ENCODE results near the gene TBX3.
A peak's percentile ranks its signal among the peaks of the same experiment; 100 is the strongest.

Gene TBX3

DNA sequence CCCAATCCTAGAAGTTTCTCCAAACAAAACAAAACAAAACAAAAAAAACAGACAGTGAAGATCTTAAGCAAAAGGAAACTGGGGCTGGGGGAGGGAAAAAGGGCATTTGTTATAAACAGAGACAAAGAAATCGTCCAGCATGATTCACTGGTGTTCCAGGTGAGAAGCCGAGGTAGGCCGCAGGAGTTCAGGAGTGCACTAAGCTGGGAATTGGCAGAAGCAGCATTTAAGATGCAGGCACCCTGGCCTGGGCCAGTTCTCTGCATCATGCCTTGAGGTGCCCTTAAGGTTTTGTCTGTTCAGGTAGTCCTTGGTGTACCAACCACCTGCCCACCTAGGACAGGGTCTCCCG lies 11.2 kb downstream of the TBX3 start:
- peaks cover 17 to 100% (median 65%) of the 10 kb centered on the region in 5 experiments for H3K27me3 ChIP-seq (replicated peaks in 2 of 5; ENCODE audit: control insufficient read depth in 4 of 5, insufficient read depth in 5 of 5, low read length in 4 of 5)
- no peaks in the 10 kb centered on the region for H3K36me3 ChIP-seq (ENCODE audit: control insufficient read depth in 4 of 4, insufficient read depth in 4 of 4, low read length in 3 of 4)
- no peak overlapping the region for H3K4me3 ChIP-seq (ENCODE audit: control insufficient read depth in 1 of 7, extremely low read depth in 1 of 7, insufficient read depth in 4 of 7, low read depth in 2 of 7, low read length in 6 of 7)
- DNase-seq: no peak
- H3K4me1 ChIP-seq (ENCODE audit: control extremely low read depth in 1 of 4, control insufficient read depth in 4 of 4, insufficient read depth in 4 of 4, low read length in 3 of 4): peaks cover 0 to 10% (median 3%) of the 10 kb centered on the region in 4 experiments
- peaks cover 0 to 3% (median 0%) of the 10 kb centered on the region in 5 experiments for H3K9me3 ChIP-seq (ENCODE audit: control extremely low read depth in 1 of 5, control insufficient read depth in 4 of 5, insufficient read depth in 2 of 5, low read depth in 1 of 5, low read length in 4 of 5)
- ChIA-PET POLR2A (no interaction called here), CTCF (interaction anchor here (1.3 kb wide), 1 partner anchor 23 kb away, joined by 3 read pairs; no protein-coding TSS in a partner anchor)
- 59% methylated on average over 4 of the region's 4 CpGs for WGBS (ENCODE audit: insufficient coverage)
- no peak overlapping the region for H3K27ac ChIP-seq (ENCODE audit: insufficient read depth in 1 of 2, low read depth in 1 of 2, low read length in 2 of 2, poor library complexity in 1 of 2, severe bottlenecking in 2 of 2)

DNA sequence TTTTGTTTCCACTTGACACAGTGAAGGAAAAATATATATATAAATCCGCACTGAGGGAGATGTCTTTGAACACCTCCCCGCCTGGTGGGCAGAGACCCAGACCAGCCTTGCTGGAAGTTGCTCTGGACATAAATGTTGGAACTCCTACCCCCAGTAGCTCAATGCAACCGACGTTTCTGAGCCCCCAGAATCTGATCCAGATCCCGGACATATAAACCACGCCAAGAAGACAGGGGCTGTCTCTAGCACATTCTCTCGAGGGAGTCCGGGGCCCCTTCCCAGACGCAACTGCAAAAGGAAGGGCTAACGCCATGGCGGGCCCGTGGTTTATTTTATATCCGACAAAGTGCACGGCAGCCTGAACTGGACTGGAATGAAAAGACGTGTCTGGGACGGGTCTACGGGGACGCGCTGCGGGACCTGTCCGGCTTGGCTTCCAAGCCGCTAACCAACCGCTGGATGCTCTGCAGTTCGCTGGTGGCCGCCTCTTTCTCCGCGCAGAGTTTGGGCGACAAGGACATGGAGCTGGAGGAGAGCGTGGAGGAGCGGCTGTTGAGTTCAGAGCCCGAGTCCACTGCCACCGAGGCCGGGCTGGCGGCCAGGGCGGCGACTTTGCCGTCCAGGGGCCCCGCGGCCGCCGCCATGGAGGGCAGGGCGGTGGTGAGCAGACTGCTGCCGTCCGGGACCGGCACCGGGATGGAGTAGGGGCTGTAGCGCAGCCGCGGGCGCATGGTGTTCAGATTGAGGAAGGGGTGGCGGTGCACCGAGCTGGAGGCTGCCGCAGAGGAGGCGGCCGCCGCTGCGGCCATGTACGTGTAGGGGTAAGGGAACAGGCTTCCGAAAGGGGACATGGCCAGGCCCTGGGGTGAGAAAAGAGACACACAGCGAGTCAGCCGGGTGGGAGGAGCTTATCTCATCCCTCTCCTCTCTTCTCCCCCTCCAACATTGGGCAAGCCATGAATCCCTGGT lies 12.2 kb downstream of the TBX3 start:
- Histone ChIP-seq H3K36me3 (ENCODE audit: control insufficient read depth in 4 of 4, insufficient read depth in 4 of 4, low read length in 3 of 4) (no peaks in the 10 kb centered on the region), H3K9me3 (ENCODE audit: control extremely low read depth in 1 of 5, control insufficient read depth in 4 of 5, insufficient read depth in 2 of 5, low read depth in 1 of 5, low read length in 4 of 5) (peaks cover 0 to 3% (median 0%) of the 10 kb centered on the region in 5 experiments), H3K27ac (ENCODE audit: insufficient read depth in 1 of 2, low read depth in 1 of 2, low read length in 2 of 2, poor library complexity in 1 of 2, severe bottlenecking in 2 of 2) (no peak overlapping the region), H3K4me1 (ENCODE audit: control extremely low read depth in 1 of 4, control insufficient read depth in 4 of 4, insufficient read depth in 4 of 4, low read length in 3 of 4) (peaks cover 0 to 12% (median 3%) of the 10 kb centered on the region in 4 experiments), H3K4me3 (ENCODE audit: control insufficient read depth in 1 of 7, extremely low read depth in 1 of 7, insufficient read depth in 4 of 7, low read depth in 2 of 7, low read length in 6 of 7) (no peak overlapping the region), H3K27me3 (replicated peaks in 2 of 5; ENCODE audit: control insufficient read depth in 4 of 5, insufficient read depth in 5 of 5, low read length in 4 of 5) (peaks cover 17 to 100% (median 69%) of the 10 kb centered on the region in 5 experiments)
- ChIA-PET POLR2A (no interaction called here), CTCF (interaction anchor here (0.6 to 1.3 kb wide), 3 partner anchors 10 to 24 kb away, joined by 3 to 6 read pairs (median 3); partner anchors contain the start of gene TBX3)
- WGBS (ENCODE audit: insufficient coverage): 4% methylated on average over 55 of the region's 61 CpGs
- DNase-seq: peak in 1 of 3 donors; percentile 48

- H3K9me3 ChIP-seq (ENCODE audit: control extremely low read depth in 1 of 5, control insufficient read depth in 4 of 5, insufficient read depth in 2 of 5, low read depth in 1 of 5, low read length in 4 of 5): peaks cover 0 to 3% (median 0%) of the 10 kb centered on the region in 5 experiments
- H3K36me3 ChIP-seq (ENCODE audit: control insufficient read depth in 4 of 4, insufficient read depth in 4 of 4, low read length in 3 of 4): no peaks in the 10 kb centered on the region
- POLR2A ChIA-PET: no interaction called here
- no peak overlapping the region for H3K4me3 ChIP-seq (ENCODE audit: control insufficient read depth in 1 of 7, extremely low read depth in 1 of 7, insufficient read depth in 4 of 7, low read depth in 2 of 7, low read length in 6 of 7)
- peaks cover 22 to 100% (median 63%) of the 10 kb centered on the region in 5 experiments for H3K27me3 ChIP-seq (replicated peaks in 2 of 5; ENCODE audit: control insufficient read depth in 4 of 5, insufficient read depth in 5 of 5, low read length in 4 of 5)
- no peak for DNase-seq
- no peak overlapping the region for H3K27ac ChIP-seq (ENCODE audit: insufficient read depth in 1 of 2, low read depth in 1 of 2, low read length in 2 of 2, poor library complexity in 1 of 2, severe bottlenecking in 2 of 2)
- CTCF ChIA-PET: interaction anchor here (1.1 kb wide), 1 partner anchor 13 kb away, joined by 6 read pairs; the partner anchor contains the start of gene TBX3
- WGBS (ENCODE audit: insufficient coverage): no CpG with 5 or more reads among the region's 4 CpGs
- peaks cover 0 to 12% (median 3%) of the 10 kb centered on the region in 4 experiments for H3K4me1 ChIP-seq (ENCODE audit: control extremely low read depth in 1 of 4, control insufficient read depth in 4 of 4, insufficient read depth in 4 of 4, low read length in 3 of 4)
Measured at GRCh38 chr12:114671066-114671442, 12.9 kb downstream of the TBX3 start.

- peaks cover 0 to 12% (median 3%) of the 10 kb centered on the region in 4 experiments for H3K4me1 ChIP-seq (ENCODE audit: control extremely low read depth in 1 of 4, control insufficient read depth in 4 of 4, insufficient read depth in 4 of 4, low read length in 3 of 4)
- ChIA-PET CTCF (interaction anchor here (1.1 kb wide), 1 partner anchor 14 kb away, joined by 6 read pairs; the partner anchor contains the start of gene TBX3), POLR2A (no interaction called here)
- H3K27ac ChIP-seq (ENCODE audit: insufficient read depth in 1 of 2, low read depth in 1 of 2, low read length in 2 of 2, poor library complexity in 1 of 2, severe bottlenecking in 2 of 2): no peak overlapping the region
- H3K9me3 ChIP-seq (ENCODE audit: control extremely low read depth in 1 of 5, control insufficient read depth in 4 of 5, insufficient read depth in 2 of 5, low read depth in 1 of 5, low read length in 4 of 5): peaks cover 0 to 3% (median 0%) of the 10 kb centered on the region in 5 experiments
- H3K36me3 ChIP-seq (ENCODE audit: control insufficient read depth in 4 of 4, insufficient read depth in 4 of 4, low read length in 3 of 4): no peaks in the 10 kb centered on the region
- DNase-seq: no peak
- 20% methylated on average over 1 of the region's 3 CpGs for WGBS (ENCODE audit: insufficient coverage)
- H3K27me3 ChIP-seq (replicated peaks in 2 of 5; ENCODE audit: control insufficient read depth in 4 of 5, insufficient read depth in 5 of 5, low read length in 4 of 5): peaks cover 22 to 100% (median 61%) of the 10 kb centered on the region in 5 experiments
- H3K4me3 ChIP-seq (ENCODE audit: control insufficient read depth in 1 of 7, extremely low read depth in 1 of 7, insufficient read depth in 4 of 7, low read depth in 2 of 7, low read length in 6 of 7): no peak overlapping the region
Measured at GRCh38 chr12:114670291-114670980, 13.5 kb downstream of the TBX3 start.

DNA sequence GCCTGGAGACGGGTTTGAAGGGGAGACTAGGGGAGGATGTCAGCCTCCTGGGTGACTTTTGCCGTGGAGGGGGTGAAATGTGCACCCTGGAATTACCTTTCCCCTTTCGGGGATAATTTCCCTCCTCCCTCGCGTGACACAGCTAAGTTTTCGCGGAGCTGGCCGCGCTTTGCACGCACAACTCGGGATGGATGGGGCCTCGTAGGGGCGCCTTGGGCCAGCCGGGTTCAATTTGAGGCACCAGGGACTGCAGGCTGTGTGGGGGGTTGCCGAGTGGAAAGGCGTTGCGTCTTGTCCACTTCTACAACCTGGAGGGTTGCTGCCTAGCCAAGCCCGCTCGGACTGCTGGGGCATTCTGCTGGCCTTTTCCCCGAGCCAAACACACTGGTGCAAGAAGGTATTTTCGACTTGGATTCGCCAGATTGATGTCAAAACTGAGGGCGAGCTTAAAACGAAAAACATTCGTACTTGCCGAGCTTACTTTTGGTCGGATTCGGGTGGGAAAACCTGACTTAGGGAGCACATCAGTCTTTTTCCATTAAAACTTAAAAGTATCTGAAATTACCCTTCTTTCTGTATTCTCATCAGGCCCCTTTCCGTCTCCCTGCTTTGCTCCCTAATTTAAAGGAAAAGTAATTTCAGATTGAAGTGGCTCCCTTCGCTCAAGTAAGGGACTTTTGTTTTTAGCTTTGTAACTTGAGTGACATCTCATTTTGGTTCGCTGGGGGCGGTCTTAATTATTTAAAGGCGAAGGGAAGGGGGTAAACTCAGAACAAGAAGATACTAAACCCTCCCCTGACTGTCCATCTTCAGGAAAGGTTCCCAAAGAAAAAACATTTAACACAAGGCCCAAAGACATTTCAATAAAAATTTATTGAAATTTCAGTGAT lies 14.3 kb downstream of the TBX3 start:
- H3K4me3 ChIP-seq (ENCODE audit: control insufficient read depth in 1 of 7, extremely low read depth in 1 of 7, insufficient read depth in 4 of 7, low read depth in 2 of 7, low read length in 6 of 7): no peak overlapping the region
- DNase-seq: no peak
- ChIA-PET POLR2A (no interaction called here), CTCF (no interaction called here)
- WGBS (ENCODE audit: insufficient coverage): 9% methylated on average over 28 of the region's 33 CpGs
- peaks cover 0 to 2% (median 0%) of the 10 kb centered on the region in 5 experiments for H3K9me3 ChIP-seq (ENCODE audit: control extremely low read depth in 1 of 5, control insufficient read depth in 4 of 5, insufficient read depth in 2 of 5, low read depth in 1 of 5, low read length in 4 of 5)
- H3K36me3 ChIP-seq (ENCODE audit: control insufficient read depth in 4 of 4, insufficient read depth in 4 of 4, low read length in 3 of 4): no peaks in the 10 kb centered on the region
- H3K4me1 ChIP-seq (ENCODE audit: control extremely low read depth in 1 of 4, control insufficient read depth in 4 of 4, insufficient read depth in 4 of 4, low read length in 3 of 4): peaks cover 0 to 12% (median 3%) of the 10 kb centered on the region in 4 experiments
- peaks cover 22 to 99% (median 65%) of the 10 kb centered on the region in 5 experiments for H3K27me3 ChIP-seq (replicated peaks in 2 of 5; ENCODE audit: control insufficient read depth in 4 of 5, insufficient read depth in 5 of 5, low read length in 4 of 5)
- H3K27ac ChIP-seq (ENCODE audit: insufficient read depth in 1 of 2, low read depth in 1 of 2, low read length in 2 of 2, poor library complexity in 1 of 2, severe bottlenecking in 2 of 2): no peak overlapping the region

- ChIA-PET POLR2A (interaction anchor here (0.6 kb wide), 1 partner anchor 1251 kb away, joined by 3 read pairs; no protein-coding TSS in a partner anchor), CTCF (no interaction called here)
- no peaks in the 10 kb centered on the region for H3K36me3 ChIP-seq (ENCODE audit: control insufficient read depth in 4 of 4, insufficient read depth in 4 of 4, low read length in 3 of 4)
- no peak overlapping the region for H3K27ac ChIP-seq (ENCODE audit: insufficient read depth in 1 of 2, low read depth in 1 of 2, low read length in 2 of 2, poor library complexity in 1 of 2, severe bottlenecking in 2 of 2)
- no peak for DNase-seq
- WGBS (ENCODE audit: insufficient coverage): 7% methylated on average over 5 of the region's 20 CpGs
- H3K4me3 ChIP-seq (ENCODE audit: control insufficient read depth in 1 of 7, extremely low read depth in 1 of 7, insufficient read depth in 4 of 7, low read depth in 2 of 7, low read length in 6 of 7): no peak overlapping the region
- H3K9me3 ChIP-seq (ENCODE audit: control extremely low read depth in 1 of 5, control insufficient read depth in 4 of 5, insufficient read depth in 2 of 5, low read depth in 1 of 5, low read length in 4 of 5): no peaks in the 10 kb centered on the region
- peaks cover 0 to 12% (median 3%) of the 10 kb centered on the region in 4 experiments for H3K4me1 ChIP-seq (ENCODE audit: control extremely low read depth in 1 of 4, control insufficient read depth in 4 of 4, insufficient read depth in 4 of 4, low read length in 3 of 4)
- H3K27me3 ChIP-seq (replicated peaks in 2 of 5; ENCODE audit: control insufficient read depth in 4 of 5, insufficient read depth in 5 of 5, low read length in 4 of 5): peaks cover 26 to 99% (median 69%) of the 10 kb centered on the region in 5 experiments
Measured at GRCh38 chr12:114668886-114669288, 15.1 kb downstream of the TBX3 start.

Measured in common myeloid progenitor, CD34-positive (primary cell).